Esophagus mucosa (tissue), 1 donor: ENCODE data around the gene SPDYE2B. TPM values are rescaled to one million over a fixed set of nuclear protein-coding genes. Genes with fewer than 3 reads are reported as not detected.

Source experiments
- total RNA-seq: library from RNA; stranded (reverse); gene quantifications from one replicate; pipeline ENCODE4 v1.2.4, GENCODE V29; 2023
- donor health status: DM: yes; HTN: yes; CAD: no.

SPDYE2B gene
- total RNA-seq, 1 donor from 2014 or later: not detected

Other genes starting within 250 kb of the SPDYE2B start
- 3.1 TPM for gene ORAI2, start 216.7 kb upstream of the SPDYE2B start, total RNA-seq
- gene ALKBH4, start 185.5 kb upstream of the SPDYE2B start, total RNA-seq: 5.7 TPM
- 8.7 TPM for gene LRWD1, start 185.3 kb upstream of the SPDYE2B start, total RNA-seq
- gene POLR2J, start 171.4 kb upstream of the SPDYE2B start, total RNA-seq: 38.5 TPM
- gene RASA4B, start 132.5 kb upstream of the SPDYE2B start, total RNA-seq: 2.8 TPM
- gene UPK3BL2, start 106.6 kb upstream of the SPDYE2B start, total RNA-seq: 88.8 TPM
- gene SPDYE2, start 99.1 kb upstream of the SPDYE2B start, total RNA-seq: not detected
- gene POLR2J3, start 77.7 kb upstream of the SPDYE2B start, total RNA-seq: 13.8 TPM
- gene RASA4, start 33.6 kb upstream of the SPDYE2B start, total RNA-seq: 13.2 TPM
- 304 TPM for gene UPK3BL1, start 7.5 kb upstream of the SPDYE2B start, total RNA-seq
- gene POLR2J2, start 21.3 kb downstream of the SPDYE2B start, total RNA-seq: 3.3 TPM
- gene FAM185A, start 98.7 kb downstream of the SPDYE2B start, total RNA-seq: 7.5 TPM